ENCODE measurements around the gene TIGD6.

Gene TIGD6

DNA sequence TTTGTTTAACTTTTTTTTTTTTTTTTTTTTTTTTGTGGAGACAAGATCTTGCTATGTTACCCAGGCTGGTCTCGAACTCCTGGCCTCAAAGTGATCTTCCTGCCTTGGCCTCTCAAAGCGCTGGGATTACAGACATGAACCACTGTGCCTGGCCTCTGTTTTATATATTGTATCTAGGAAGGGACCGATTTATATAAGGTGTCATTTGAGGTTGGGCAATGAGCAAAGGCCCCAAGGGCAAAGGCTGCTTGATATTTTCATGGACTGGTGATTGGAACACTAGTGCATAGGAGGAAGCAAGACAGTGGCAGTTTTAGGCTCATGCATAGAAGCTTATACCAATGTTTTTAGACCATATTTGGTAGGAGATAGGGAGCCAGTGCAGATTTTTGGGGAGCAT lies 36.7 kb downstream of the TIGD6 start:
- DNase-seq (ENCODE audit: low read depth) = no peak
- no peak for TF ChIP-seq CTCF (IDR thresholded peaks at IDR 0.05; ENCODE audit: control insufficient read depth, extremely low read depth, insufficient read depth)
- no peak overlapping the region for H3K4me3 ChIP-seq (ENCODE audit: low read depth, low read length)

GRCh38 chr5:149962601-149963300 lies 37.7 kb downstream of the TIGD6 start:
- no peak overlapping the region for H3K4me3 ChIP-seq (ENCODE audit: low read depth, low read length)
- TF ChIP-seq CTCF (IDR thresholded peaks at IDR 0.05; ENCODE audit: control insufficient read depth, extremely low read depth, insufficient read depth) = no peak
- no peak for DNase-seq (ENCODE audit: low read depth)

- peak; percentile 63 for TF ChIP-seq CTCF (IDR thresholded peaks at IDR 0.05; ENCODE audit: control insufficient read depth, extremely low read depth, insufficient read depth)
- DNase-seq (ENCODE audit: low read depth) = no peak
- no peak overlapping the region for H3K4me3 ChIP-seq (ENCODE audit: low read depth, low read length)
Measured at GRCh38 chr5:149961957-149962409, 38.5 kb downstream of the TIGD6 start.

GRCh38 chr5:149961186-149961685 lies 39.2 kb downstream of the TIGD6 start:
- peak overlapping the region; percentile 61 for H3K4me3 ChIP-seq (ENCODE audit: low read depth, low read length)
- DNase-seq (ENCODE audit: low read depth) = no peak
- TF ChIP-seq CTCF (IDR thresholded peaks at IDR 0.05; ENCODE audit: control insufficient read depth, extremely low read depth, insufficient read depth) = no peak

- DNase-seq (ENCODE audit: low read depth) = peak; percentile 93
- TF ChIP-seq CTCF (IDR thresholded peaks at IDR 0.05; ENCODE audit: control insufficient read depth, extremely low read depth, insufficient read depth) = no peak
- H3K4me3 ChIP-seq (ENCODE audit: low read depth, low read length) = peak within 1 kb of the TSS; percentile 61
Measured at GRCh38 chr5:149960272-149961185, 39.9 kb downstream of the TIGD6 start, which contains the start of gene SLC26A2. Gene SLC26A2, plus strand, starts transcription at chr5:149960758. Its CDS starts 16,895 bp downstream, at chr5:149977653.

GRCh38 chr5:149959406-149960236 lies 40.8 kb downstream of the TIGD6 start:
- no peak for DNase-seq (ENCODE audit: low read depth)
- TF ChIP-seq CTCF (IDR thresholded peaks at IDR 0.05; ENCODE audit: control insufficient read depth, extremely low read depth, insufficient read depth) = peak; percentile 44; the same call in 1 of the 2 replicates
- peak overlapping the region; percentile 61 for H3K4me3 ChIP-seq (ENCODE audit: low read depth, low read length)
